Ishikawa (cell line): ENCODE results near the gene DPYD.

Source experiments
- EGR1 ChIP-seq: IDR thresholded peaks from 2 replicates; pipeline ENCODE4 v1.6.1; 2012
- RAD21 ChIP-seq: IDR thresholded peaks from 2 replicates; pipeline ENCODE4 v1.6.1; 2012; ENCODE audit warnings: low read depth
- REST ChIP-seq: IDR thresholded peaks from 2 replicates; pipeline ENCODE4 v1.6.1; 2012; ENCODE audit warnings: low read depth, mild to moderate bottlenecking
- TAF1 ChIP-seq: IDR thresholded peaks from 2 replicates; pipeline ENCODE4 v1.6.1; 2012; ENCODE audit warnings: low read depth, mild to moderate bottlenecking

- TF ChIP-seq EGR1, result no peak
- no peak for TF ChIP-seq RAD21
- TF ChIP-seq REST, result no peak
- no peak for TF ChIP-seq TAF1
Observed at GRCh38 chr1:97108179-97108578, 812.7 kb downstream of the DPYD start.
